Lower leg skin (tissue), 3 donors: ENCODE data around the gene NOP56.

Source experiments
- CTCF ChIP-seq, 3 donors: fragments of 450-650 bp; IDR thresholded peaks; one replicate each; pipeline ENCODE4 v1.5.1; 2016; ENCODE audit warnings: antibody characterized with exemption in 3 of 3, mild to moderate bottlenecking in 3 of 3, moderate library complexity in 2 of 3
- POLR2A ChIP-seq, 2 donors: fragments of 450-650 bp; IDR thresholded peaks; one replicate each; pipeline ENCODE4 v1.6.1; 2016 to 2017; ENCODE audit warnings: antibody characterized with exemption in 2 of 2, mild to moderate bottlenecking in 1 of 2, moderate library complexity in 1 of 2

- TF ChIP-seq CTCF (IDR thresholded peaks at IDR 0.05) (no peak), POLR2A (IDR thresholded peaks at IDR 0.05) (no peak)
These were observed 12.2 kb upstream of the NOP56 start for GRCh38 chr20:2640260-2640659.
